Mammary epithelial cell (primary cell): Measurements from ENCODE around the gene CLEC2D.

Experiments used
- EZH2 ChIP-seq: IDR thresholded peaks from 2 replicates; pipeline ENCODE4 v1.6.1; 2012; ENCODE audit warnings: low read length, inconsistent platforms, borderline replicate concordance
- TF ChIP-seq, protein P1 (sequence below), 2 donors: IDR thresholded peaks in 1 of 2; conservative IDR thresholded peaks in 1 of 2; 2 replicates each; pipeline ENCODE4 v1.5.1; 2011 to 2012; ENCODE audit warnings: inconsistent platforms in 2 of 2, low read length in 2 of 2, mild to moderate bottlenecking in 2 of 2, control low read depth in 1 of 2, low read depth in 1 of 2; ENCODE audit not compliant: insufficient read depth in 1 of 2; ENCODE audit errors: extremely low read depth in 1 of 2

DNA sequence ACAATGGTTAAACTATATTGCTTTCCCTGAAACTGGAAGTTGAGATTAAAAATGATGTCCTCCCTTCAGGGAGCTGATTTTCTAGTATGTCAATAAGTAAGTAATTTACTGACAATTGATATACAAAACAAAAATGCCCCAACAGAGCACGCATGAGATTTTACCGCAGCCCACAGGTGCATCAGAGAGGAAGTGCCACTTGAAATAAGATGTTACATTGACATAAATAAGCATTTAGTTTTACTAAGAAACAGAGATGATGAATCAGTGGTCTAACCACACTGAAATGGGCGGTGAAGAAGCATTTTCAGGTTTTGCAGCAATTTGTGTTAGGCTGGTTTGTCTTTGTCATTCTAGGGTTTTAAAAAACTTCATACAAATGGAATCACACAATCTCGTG lies 72.2 kb downstream of the CLEC2D start:
- TF ChIP-seq, protein P1, sequence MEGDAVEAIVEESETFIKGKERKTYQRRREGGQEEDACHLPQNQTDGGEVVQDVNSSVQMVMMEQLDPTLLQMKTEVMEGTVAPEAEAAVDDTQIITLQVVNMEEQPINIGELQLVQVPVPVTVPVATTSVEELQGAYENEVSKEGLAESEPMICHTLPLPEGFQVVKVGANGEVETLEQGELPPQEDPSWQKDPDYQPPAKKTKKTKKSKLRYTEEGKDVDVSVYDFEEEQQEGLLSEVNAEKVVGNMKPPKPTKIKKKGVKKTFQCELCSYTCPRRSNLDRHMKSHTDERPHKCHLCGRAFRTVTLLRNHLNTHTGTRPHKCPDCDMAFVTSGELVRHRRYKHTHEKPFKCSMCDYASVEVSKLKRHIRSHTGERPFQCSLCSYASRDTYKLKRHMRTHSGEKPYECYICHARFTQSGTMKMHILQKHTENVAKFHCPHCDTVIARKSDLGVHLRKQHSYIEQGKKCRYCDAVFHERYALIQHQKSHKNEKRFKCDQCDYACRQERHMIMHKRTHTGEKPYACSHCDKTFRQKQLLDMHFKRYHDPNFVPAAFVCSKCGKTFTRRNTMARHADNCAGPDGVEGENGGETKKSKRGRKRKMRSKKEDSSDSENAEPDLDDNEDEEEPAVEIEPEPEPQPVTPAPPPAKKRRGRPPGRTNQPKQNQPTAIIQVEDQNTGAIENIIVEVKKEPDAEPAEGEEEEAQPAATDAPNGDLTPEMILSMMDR (conservative IDR thresholded peaks at IDR 0.05 in 1 of 2, IDR thresholded peaks at IDR 0.05 in 1 of 2; ENCODE audit: extremely low read depth in 1 of 2, insufficient read depth in 1 of 2, low read depth in 1 of 2, low read length in 2 of 2): no peak
- TF ChIP-seq EZH2: no peak
